ENCODE results near the gene APCDD1. TPM values are rescaled to one million over a fixed set of nuclear protein-coding genes. Genes with fewer than 3 reads are reported as not detected.
A peak's percentile ranks its signal among the peaks of the same experiment; 100 is the strongest.

The APCDD1 gene
- total RNA-seq, 1 donor from 2014 or later = 110 TPM

GRCh38 chr18:10515456-10515855 lies 61.0 kb downstream of the APCDD1 start:
- Mint-ChIP-seq H3K9me3 (peaks cover 7% of the 10 kb centered on the region), H3K27me3 (no peaks in the 10 kb centered on the region), H3K36me3 (no peaks in the 10 kb centered on the region), H3K27ac (no peak overlapping the region), H3K4me1 (ENCODE audit: unreplicated experiment) (peaks cover 31% of the 10 kb centered on the region), H3K4me3 (no peak overlapping the region)
- no peak for DNase-seq (ENCODE audit: extremely low spot score, unreplicated experiment)
- no peak for TF ChIP-seq CTCF (conservative IDR thresholded peaks at IDR 0.05)

- no peak overlapping the region for H3K27ac Mint-ChIP-seq
- H3K4me3 Mint-ChIP-seq = no peak overlapping the region
- H3K36me3 Mint-ChIP-seq = no peaks in the 10 kb centered on the region
- H3K9me3 Mint-ChIP-seq = peaks cover 7% of the 10 kb centered on the region
- TF ChIP-seq CTCF (conservative IDR thresholded peaks at IDR 0.05) = no peak
- DNase-seq (ENCODE audit: extremely low spot score, unreplicated experiment) = no peak
- H3K4me1 Mint-ChIP-seq (ENCODE audit: unreplicated experiment) = peaks cover 31% of the 10 kb centered on the region
- H3K27me3 Mint-ChIP-seq = no peaks in the 10 kb centered on the region
Measured at GRCh38 chr18:10516078-10516477, 61.6 kb downstream of the APCDD1 start.

- Mint-ChIP-seq H3K36me3 (no peaks in the 10 kb centered on the region), H3K27ac (peak overlapping the region; percentile 27), H3K4me3 (no peak overlapping the region), H3K27me3 (no peaks in the 10 kb centered on the region), H3K4me1 (ENCODE audit: unreplicated experiment) (peaks cover 31% of the 10 kb centered on the region), H3K9me3 (peaks cover 7% of the 10 kb centered on the region)
- peak; percentile 59 for TF ChIP-seq CTCF (conservative IDR thresholded peaks at IDR 0.05)
- no peak for DNase-seq (ENCODE audit: extremely low spot score, unreplicated experiment)
Measured at GRCh38 chr18:10518595-10519255, 64.3 kb downstream of the APCDD1 start.

GRCh38 chr18:10519366-10519765 lies 64.9 kb downstream of the APCDD1 start:
- Mint-ChIP-seq H3K9me3 (peaks cover 7% of the 10 kb centered on the region), H3K4me1 (ENCODE audit: unreplicated experiment) (peaks cover 28% of the 10 kb centered on the region), H3K27ac (no peak overlapping the region), H3K36me3 (no peaks in the 10 kb centered on the region), H3K27me3 (no peaks in the 10 kb centered on the region), H3K4me3 (no peak overlapping the region)
- DNase-seq (ENCODE audit: extremely low spot score, unreplicated experiment) = no peak
- TF ChIP-seq CTCF (conservative IDR thresholded peaks at IDR 0.05) = no peak

- Mint-ChIP-seq H3K4me3 (no peak overlapping the region), H3K27me3 (no peaks in the 10 kb centered on the region), H3K27ac (peak overlapping the region; percentile 12)
Measured at GRCh38 chr18:10519999-10520935, 65.8 kb downstream of the APCDD1 start.

More at GRCh38 chr18:10519999-10520935, 65.8 kb downstream of the APCDD1 start:
- peak; percentile 93 for TF ChIP-seq CTCF (conservative IDR thresholded peaks at IDR 0.05)
- no peaks in the 10 kb centered on the region for H3K36me3 Mint-ChIP-seq
- H3K4me1 Mint-ChIP-seq (ENCODE audit: unreplicated experiment) = peaks cover 31% of the 10 kb centered on the region
- peak; percentile 83 for DNase-seq (ENCODE audit: extremely low spot score, unreplicated experiment)
- H3K9me3 Mint-ChIP-seq = peaks cover 7% of the 10 kb centered on the region

Measured in type B pancreatic cell (in vitro differentiated cells).